Fibroblast of pulmonary artery (primary cell): ENCODE measurements around the gene ADAMTS4.

Experiments used
- DNase-seq: peaks from one replicate; pipeline ENCODE4 v3.0.0-alpha.2; 2010; ENCODE audit warnings: low read depth
- H3K4me3 ChIP-seq: replicated peaks from 2 replicates; pipeline ENCODE4 v1.5.1; 2011; ENCODE audit warnings: low read depth, mild to moderate bottlenecking, control low read depth, low read length, moderate library complexity
- CTCF ChIP-seq: IDR thresholded peaks from 2 replicates; pipeline ENCODE4 v1.5.1; 2011; ENCODE audit warnings: mild to moderate bottlenecking, control low read depth, low read length, inconsistent platforms; ENCODE audit errors: missing control alignments

ADAMTS4 gene

GRCh38 chr1:161193561-161194235 lies 5.2 kb downstream of the ADAMTS4 start:
- TF ChIP-seq CTCF, result no peak
- DNase-seq, result no peak
- no peak overlapping the region for H3K4me3 ChIP-seq

- H3K4me3 ChIP-seq, result no peak overlapping the region
- DNase-seq, result peak; percentile 84
- peak; percentile 97 for TF ChIP-seq CTCF
These were observed 6.1 kb downstream of the ADAMTS4 start for GRCh38 chr1:161192476-161193465.

GRCh38 chr1:161191971-161192370 lies 6.9 kb downstream of the ADAMTS4 start:
- H3K4me3 ChIP-seq, result no peak overlapping the region
- TF ChIP-seq CTCF, result no peak
- no peak for DNase-seq

- TF ChIP-seq CTCF, result no peak
- H3K4me3 ChIP-seq, result no peak overlapping the region
- no peak for DNase-seq
These were observed 7.8 kb downstream of the ADAMTS4 start for GRCh38 chr1:161190962-161191521.

- no peak for TF ChIP-seq CTCF
- no peak overlapping the region for H3K4me3 ChIP-seq
- DNase-seq, result no peak
These were observed 9.8 kb downstream of the ADAMTS4 start for GRCh38 chr1:161189036-161189435.

GRCh38 chr1:161188381-161188780 lies 10.5 kb downstream of the ADAMTS4 start:
- DNase-seq, result no peak
- H3K4me3 ChIP-seq, result no peak overlapping the region
- no peak for TF ChIP-seq CTCF
